Rectal smooth muscle tissue (tissue), 1 donor: ENCODE results near the gene PRKCH.

Source experiments
- H3K27ac ChIP-seq: one replicate; pipeline ENCODE4 v1.7.0; 2013; ENCODE audit warnings: low read depth, low read length, inconsistent platforms
- H3K27me3 ChIP-seq: one replicate; pipeline ENCODE4 v1.7.0; 2013; ENCODE audit warnings: low read length; ENCODE audit not compliant: control insufficient read depth, insufficient read depth
- H3K36me3 ChIP-seq: one replicate; pipeline ENCODE4 v1.7.0; 2013; ENCODE audit warnings: low read length; ENCODE audit not compliant: control insufficient read depth, insufficient read depth
- H3K4me1 ChIP-seq: one replicate; pipeline ENCODE4 v1.7.0; 2013; ENCODE audit warnings: low read length; ENCODE audit not compliant: control insufficient read depth, insufficient read depth
- H3K4me3 ChIP-seq: one replicate; pipeline ENCODE4 v1.7.0; 2013; ENCODE audit warnings: low read length
- H3K9ac ChIP-seq: one replicate; pipeline ENCODE4 v1.7.0; 2013; ENCODE audit warnings: low read length

Gene PRKCH

GRCh38 chr14:61472801-61473376 lies 151.5 kb downstream of the PRKCH start:
- Histone ChIP-seq H3K36me3 (no peaks in the 10 kb centered on the region), H3K9ac (no peak overlapping the region), H3K4me3 (no peak overlapping the region), H3K4me1 (peaks cover 6% of the 10 kb centered on the region), H3K27ac (no peak overlapping the region), H3K27me3 (no peaks in the 10 kb centered on the region)

- Histone ChIP-seq H3K4me3 (no peak overlapping the region), H3K4me1 (peaks cover 6% of the 10 kb centered on the region), H3K9ac (no peak overlapping the region), H3K27me3 (no peaks in the 10 kb centered on the region), H3K36me3 (no peaks in the 10 kb centered on the region), H3K27ac (no peak overlapping the region)
These were observed 152.6 kb downstream of the PRKCH start for GRCh38 chr14:61474015-61474414.

DNA sequence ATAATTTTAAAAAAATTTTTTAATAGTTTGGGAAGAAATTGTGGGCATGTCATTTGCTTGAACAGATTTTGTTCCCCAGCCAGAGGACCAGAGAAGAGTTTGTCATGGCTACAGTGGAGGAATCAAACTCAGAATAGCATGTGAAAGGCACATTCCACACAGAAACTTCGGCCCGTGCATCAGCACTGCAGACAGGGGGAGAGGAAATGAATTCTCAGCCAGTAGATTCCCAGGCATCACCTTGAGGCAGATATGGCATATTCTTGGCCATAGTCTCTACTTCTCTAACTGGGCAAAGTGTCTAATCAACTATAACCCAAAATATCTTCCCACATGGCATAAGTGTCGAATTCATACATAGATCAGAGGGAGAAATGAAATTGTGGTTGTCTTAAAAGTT lies 153.3 kb downstream of the PRKCH start:
- Histone ChIP-seq H3K27me3 (no peaks in the 10 kb centered on the region), H3K27ac (no peak overlapping the region), H3K9ac (no peak overlapping the region), H3K4me3 (no peak overlapping the region), H3K36me3 (no peaks in the 10 kb centered on the region), H3K4me1 (peaks cover 6% of the 10 kb centered on the region)

GRCh38 chr14:61475316-61475715 lies 153.9 kb downstream of the PRKCH start:
- no peak overlapping the region for H3K27ac ChIP-seq
- no peaks in the 10 kb centered on the region for H3K36me3 ChIP-seq
- peaks cover 6% of the 10 kb centered on the region for H3K4me1 ChIP-seq
- no peaks in the 10 kb centered on the region for H3K27me3 ChIP-seq
- H3K4me3 ChIP-seq = no peak overlapping the region
- no peak overlapping the region for H3K9ac ChIP-seq

DNA sequence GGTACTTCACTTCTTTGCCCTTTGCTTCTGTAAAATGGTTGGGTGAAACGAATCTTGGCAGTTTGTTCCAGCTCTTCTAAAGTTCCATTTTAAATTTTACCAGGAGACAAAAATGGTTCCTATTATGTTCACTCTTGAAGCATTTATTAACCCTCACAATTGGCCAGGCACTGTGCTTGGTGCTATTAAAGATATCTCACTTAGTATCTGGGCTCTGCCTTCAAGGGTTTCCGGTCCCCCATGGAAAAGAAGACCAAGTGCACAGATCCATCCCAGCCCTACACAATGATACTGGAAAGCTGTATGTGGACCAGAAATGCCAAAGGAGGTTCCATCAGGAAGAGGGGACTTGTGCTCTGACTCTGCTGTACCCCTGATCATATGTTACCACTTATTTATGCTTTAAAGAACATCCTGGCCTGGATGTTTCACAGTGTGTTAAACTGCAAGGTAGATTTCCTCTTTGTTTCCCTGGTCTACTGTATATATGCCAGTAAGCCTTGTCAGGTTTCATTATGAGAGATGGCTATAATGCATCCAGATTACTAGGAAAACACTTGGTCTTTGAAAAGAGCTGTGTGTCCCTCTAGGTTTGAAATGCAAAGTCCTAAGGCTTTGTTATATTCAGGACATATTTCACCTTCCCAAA lies 154.8 kb downstream of the PRKCH start:
- Histone ChIP-seq H3K4me1 (peaks cover 3% of the 10 kb centered on the region), H3K27me3 (no peaks in the 10 kb centered on the region), H3K36me3 (no peaks in the 10 kb centered on the region), H3K27ac (peak overlapping the region; percentile 68), H3K9ac (no peak overlapping the region), H3K4me3 (no peak overlapping the region)

- no peaks in the 10 kb centered on the region for H3K36me3 ChIP-seq
- H3K27ac ChIP-seq = peak overlapping the region; percentile 68
- H3K4me3 ChIP-seq = no peak overlapping the region
- H3K27me3 ChIP-seq = no peaks in the 10 kb centered on the region
- no peak overlapping the region for H3K9ac ChIP-seq
- no peaks in the 10 kb centered on the region for H3K4me1 ChIP-seq
These were observed 155.5 kb downstream of the PRKCH start for GRCh38 chr14:61476754-61477410.

GRCh38 chr14:61477712-61478462 lies 156.5 kb downstream of the PRKCH start:
- no peaks in the 10 kb centered on the region for H3K4me1 ChIP-seq
- no peak overlapping the region for H3K9ac ChIP-seq

DNA sequence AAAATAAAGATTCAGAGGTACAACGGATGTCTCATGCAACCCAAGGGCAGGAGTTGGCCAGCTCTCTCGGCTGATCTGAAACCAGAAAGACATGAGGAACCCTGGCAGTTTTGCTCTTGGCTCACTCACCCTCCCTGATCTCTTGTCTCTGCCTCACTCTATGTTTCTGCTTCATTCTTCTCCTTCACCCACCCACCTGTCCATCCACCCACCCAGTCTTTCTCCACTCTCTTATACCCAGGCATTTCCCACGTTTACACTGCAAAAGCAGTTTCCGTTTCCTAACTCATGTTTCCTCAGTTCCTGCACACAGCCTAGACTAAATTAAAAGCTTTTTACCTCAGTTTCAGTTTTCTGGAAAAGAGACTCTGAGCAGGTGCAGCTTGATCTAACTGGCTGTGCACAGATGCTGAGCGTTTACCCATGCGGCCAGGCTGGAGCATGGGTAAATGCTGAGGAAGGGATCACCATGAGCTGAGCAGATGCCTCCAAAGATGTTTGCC lies 157.6 kb downstream of the PRKCH start:
- H3K36me3 ChIP-seq = no peaks in the 10 kb centered on the region
- H3K27me3 ChIP-seq = no peaks in the 10 kb centered on the region
- no peak overlapping the region for H3K4me3 ChIP-seq
- H3K4me1 ChIP-seq = no peaks in the 10 kb centered on the region
- H3K27ac ChIP-seq = no peak overlapping the region
- H3K9ac ChIP-seq = no peak overlapping the region

More at GRCh38 chr14:61477712-61478462, 156.5 kb downstream of the PRKCH start:
- H3K4me3 ChIP-seq = peak overlapping the region; percentile 6
- H3K36me3 ChIP-seq = no peaks in the 10 kb centered on the region
- H3K27me3 ChIP-seq = no peaks in the 10 kb centered on the region
- H3K27ac ChIP-seq = no peak overlapping the region

DNA sequence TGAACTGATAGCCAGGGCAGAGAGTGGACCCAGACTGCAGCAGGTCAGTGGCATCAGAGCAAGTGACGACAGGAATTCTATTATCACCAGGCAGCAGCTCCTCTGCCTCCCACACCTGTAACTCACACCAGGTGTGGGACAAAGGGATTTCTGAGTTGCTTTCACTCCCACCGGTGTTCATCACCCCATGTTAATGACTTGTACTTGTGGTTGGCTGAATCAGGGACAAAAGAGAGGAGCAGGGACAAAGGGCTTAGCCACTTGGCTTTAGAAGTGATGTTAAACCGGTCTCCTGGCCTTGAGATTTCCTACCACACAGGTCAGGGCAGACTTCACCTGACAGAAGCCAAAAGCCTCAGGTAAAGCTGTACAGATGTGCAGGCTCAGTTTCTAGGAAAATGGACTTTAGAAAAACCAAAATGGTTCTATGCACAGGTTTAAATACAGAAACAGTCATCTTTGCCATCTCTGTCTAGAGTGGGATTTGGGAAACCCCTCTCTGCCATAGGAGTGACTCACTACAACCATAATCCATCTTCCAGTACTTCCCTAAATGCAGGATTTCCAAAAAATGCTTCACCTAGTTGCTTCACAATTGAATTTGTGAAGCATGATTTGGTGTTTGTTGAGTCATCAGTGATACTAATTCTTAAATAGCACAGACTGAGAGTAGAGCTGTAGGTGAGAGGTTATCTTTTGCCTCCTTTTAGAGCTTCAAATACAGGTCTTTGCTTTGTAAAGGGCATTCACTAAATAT lies 158.5 kb downstream of the PRKCH start:
- no peaks in the 10 kb centered on the region for H3K36me3 ChIP-seq
- no peak overlapping the region for H3K27ac ChIP-seq
- no peak overlapping the region for H3K9ac ChIP-seq
- no peak overlapping the region for H3K4me3 ChIP-seq
- no peaks in the 10 kb centered on the region for H3K27me3 ChIP-seq
- H3K4me1 ChIP-seq = no peaks in the 10 kb centered on the region

GRCh38 chr14:61480704-61481285 lies 159.4 kb downstream of the PRKCH start:
- no peak overlapping the region for H3K27ac ChIP-seq
- H3K27me3 ChIP-seq = no peaks in the 10 kb centered on the region
- no peaks in the 10 kb centered on the region for H3K4me1 ChIP-seq
- no peak overlapping the region for H3K9ac ChIP-seq
- no peaks in the 10 kb centered on the region for H3K36me3 ChIP-seq
- no peak overlapping the region for H3K4me3 ChIP-seq

- H3K27me3 ChIP-seq = no peaks in the 10 kb centered on the region
- H3K4me3 ChIP-seq = no peak overlapping the region
- no peak overlapping the region for H3K27ac ChIP-seq
- no peaks in the 10 kb centered on the region for H3K36me3 ChIP-seq
- H3K9ac ChIP-seq = no peak overlapping the region
- H3K4me1 ChIP-seq = no peaks in the 10 kb centered on the region
These were observed 160.3 kb downstream of the PRKCH start for GRCh38 chr14:61481701-61482100.
